NCI-H146 treated with DMSO at 0.1 percent for 48 hours (cell line): ENCODE results near the gene HP1BP3.
"Not testable (repeated sequence)": the region's sequence is repeated elsewhere in the genome, so short reads cannot be mapped to it uniquely, and the experiment has no call there.

Source experiments
- DNase-seq: peaks from one replicate; lab custom pipeline; 2025; ENCODE audit not compliant: unreplicated experiment; lab: John Stamatoyannopoulos, UW

HP1BP3 gene, protein sequence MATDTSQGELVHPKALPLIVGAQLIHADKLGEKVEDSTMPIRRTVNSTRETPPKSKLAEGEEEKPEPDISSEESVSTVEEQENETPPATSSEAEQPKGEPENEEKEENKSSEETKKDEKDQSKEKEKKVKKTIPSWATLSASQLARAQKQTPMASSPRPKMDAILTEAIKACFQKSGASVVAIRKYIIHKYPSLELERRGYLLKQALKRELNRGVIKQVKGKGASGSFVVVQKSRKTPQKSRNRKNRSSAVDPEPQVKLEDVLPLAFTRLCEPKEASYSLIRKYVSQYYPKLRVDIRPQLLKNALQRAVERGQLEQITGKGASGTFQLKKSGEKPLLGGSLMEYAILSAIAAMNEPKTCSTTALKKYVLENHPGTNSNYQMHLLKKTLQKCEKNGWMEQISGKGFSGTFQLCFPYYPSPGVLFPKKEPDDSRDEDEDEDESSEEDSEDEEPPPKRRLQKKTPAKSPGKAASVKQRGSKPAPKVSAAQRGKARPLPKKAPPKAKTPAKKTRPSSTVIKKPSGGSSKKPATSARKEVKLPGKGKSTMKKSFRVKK

GRCh38 chr1:20787029-20787839, at the start of gene HP1BP3:
HP1BP3 (minus strand) TSS chr1:20787307; CDS start chr1:20780440, 6,867 bp downstream.
- DNase-seq: peak; percentile 26

GRCh38 chr1:20836230-20836629, 49.1 kb upstream of the HP1BP3 start:
- no peak for DNase-seq

GRCh38 chr1:20834780-20835179, 47.7 kb upstream of the HP1BP3 start:
- DNase-seq: no peak

- no peak for DNase-seq
Measured at GRCh38 chr1:20834192-20834591, 47.1 kb upstream of the HP1BP3 start.

DNA sequence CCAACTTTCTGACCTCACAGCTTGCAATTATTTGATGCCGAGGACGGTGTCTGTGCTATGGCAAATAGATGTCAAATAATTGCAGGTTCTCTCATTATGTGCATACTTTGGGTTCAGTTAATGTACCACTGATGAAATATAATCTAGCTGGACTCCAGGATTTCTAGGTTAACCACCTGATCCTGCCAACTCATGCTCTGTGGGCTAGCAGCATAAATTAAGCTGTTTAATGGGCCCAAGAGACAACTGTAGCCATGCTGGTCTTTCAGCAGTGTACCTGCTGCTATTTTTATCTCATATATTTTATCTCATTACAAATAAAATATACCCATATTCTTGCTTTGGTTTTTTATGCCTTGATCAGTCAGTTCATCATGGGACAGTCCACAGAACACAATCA, 43.3 kb upstream of the HP1BP3 start:
- no peak for DNase-seq

- no peak for DNase-seq
Measured at GRCh38 chr1:20829946-20830345, 42.8 kb upstream of the HP1BP3 start.

DNA sequence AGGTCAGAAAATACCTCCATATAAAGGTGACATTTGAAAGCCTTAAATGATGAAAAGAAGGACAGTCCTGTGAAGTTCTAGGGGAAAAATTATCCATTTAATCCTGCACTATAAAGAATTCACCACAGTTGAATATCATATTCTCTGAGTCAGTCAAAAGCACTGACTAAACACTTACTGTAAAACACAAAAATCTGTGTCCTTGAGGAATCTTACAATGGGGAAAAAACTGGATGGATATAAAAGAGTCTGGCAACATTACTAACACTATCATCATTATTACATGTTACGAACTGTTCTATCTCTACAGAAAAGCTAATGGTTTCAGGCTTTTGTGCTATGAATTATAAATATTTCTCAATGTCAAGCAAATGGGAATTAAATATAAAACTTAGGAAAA, 42.4 kb upstream of the HP1BP3 start:
- DNase-seq: no peak

GRCh38 chr1:20823845-20824244, 36.7 kb upstream of the HP1BP3 start:
- DNase-seq: no peak

DNA sequence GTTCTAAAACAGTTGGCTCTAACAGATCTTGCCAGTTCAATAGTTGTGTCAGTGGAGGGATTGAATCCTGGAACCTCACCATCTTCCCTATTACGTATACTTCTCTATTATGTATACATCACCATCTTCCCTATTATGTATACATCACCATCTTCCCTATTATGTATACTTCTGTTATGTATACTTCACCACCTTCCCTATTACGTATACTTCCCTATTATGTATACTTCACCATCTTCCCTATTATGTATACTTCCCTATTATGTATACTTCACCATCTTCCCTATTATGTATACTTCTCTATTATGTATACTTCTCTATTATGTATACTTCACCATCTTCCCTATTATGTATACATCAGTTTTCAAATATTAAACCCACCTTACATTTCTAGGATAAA, 34.4 kb upstream of the HP1BP3 start:
- DNase-seq: no peak

DNA sequence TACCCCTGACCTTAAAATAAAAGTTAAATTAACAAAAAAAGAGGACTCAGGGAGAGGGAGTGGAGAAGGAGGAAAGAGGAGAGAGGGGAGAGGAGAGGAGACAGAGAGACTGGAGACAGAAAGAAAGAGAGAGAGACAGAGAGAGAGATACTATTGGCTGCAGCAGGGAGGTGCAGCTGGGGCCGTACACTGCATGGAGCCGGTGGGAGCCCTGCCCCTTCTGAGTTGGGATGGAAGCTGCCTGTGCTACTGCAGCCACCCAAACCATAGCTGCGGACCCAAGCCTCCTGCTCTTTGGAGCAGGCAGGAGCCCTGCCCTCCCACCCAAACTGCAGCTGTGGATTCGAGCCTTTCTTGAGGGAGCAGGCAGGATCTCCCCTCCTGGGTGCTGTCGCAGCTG, 32.7 kb upstream of the HP1BP3 start:
- no peak for DNase-seq

DNA sequence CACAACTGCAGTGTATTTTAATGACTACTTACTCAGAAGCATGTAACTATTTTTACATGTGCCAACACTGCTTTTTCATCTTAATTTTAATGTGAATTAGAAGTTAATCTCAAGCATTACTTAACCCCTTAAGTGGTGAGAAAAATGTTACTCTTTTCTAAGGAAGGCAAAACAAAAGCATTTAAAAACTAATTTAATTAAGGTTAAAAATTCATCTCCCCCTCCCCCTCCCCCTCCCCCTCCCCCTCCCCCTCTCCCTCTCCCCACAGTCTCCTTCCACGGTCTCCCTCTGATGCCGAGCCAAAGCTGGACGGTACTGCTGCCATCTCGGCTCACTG, 27.4 kb upstream of the HP1BP3 start:
- no peak for DNase-seq

DNA sequence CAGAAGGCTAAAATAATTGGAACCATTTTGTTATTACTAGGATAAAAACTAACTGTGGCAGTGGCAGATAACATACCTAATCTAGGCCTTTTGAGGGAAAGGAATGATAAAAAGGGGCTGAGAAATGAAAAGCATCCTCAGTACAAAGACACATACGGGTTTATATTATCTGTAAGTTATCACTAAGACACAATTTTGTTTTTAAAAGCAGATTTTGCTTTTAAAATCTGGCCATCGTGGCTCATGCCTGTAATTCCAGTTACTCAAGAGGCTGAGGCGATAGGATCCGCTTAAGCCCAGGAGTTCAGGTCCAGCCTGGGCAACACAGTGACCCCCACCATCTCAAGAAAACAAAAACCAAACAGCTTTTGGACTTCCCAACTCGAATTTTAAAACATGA, 24.8 kb upstream of the HP1BP3 start:
- no peak for DNase-seq

DNA sequence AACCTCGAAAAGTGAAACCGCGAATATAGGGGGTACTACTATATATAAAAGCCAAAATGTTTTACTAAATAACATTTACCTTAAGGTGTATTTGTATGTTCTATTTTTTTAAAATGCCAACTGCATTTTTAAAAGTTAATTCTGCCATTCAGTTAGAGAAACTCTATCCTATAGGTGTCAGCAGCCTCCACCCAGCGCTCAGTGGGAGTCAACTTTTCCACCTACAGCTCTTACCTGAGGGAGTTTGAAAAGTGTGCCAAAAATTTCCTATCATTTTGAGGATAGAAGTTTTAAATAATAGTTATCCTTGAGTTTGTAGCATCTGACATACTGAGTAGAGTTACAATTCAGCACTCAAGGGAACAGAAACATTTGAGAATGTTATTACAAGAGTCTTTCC, 6.1 kb upstream of the HP1BP3 start:
- DNase-seq: no peak

DNA sequence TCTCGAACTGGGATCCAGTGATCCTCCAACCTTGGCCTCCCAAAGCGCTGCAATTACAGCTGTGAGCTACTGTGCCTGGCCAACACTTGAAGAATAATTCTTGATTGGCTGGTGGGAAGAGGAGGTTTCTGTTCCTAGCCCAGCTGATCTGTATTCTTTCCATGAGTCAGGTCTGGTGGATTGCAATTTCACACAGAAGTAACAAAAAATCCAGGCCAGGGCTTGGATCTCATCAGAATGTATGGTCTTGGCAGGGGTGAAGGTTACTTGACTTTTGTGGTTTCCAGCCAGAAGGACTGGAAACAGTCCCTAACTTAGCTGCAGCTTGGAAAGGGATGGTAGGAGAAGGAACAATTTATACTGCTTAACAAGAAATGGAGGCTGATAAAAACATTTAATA, 5.1 kb upstream of the HP1BP3 start:
- no peak for DNase-seq

GRCh38 chr1:20790785-20791184, 3.7 kb upstream of the HP1BP3 start:
- DNase-seq: no peak

- DNase-seq: not testable (repeated sequence)
Measured at GRCh38 chr1:20789598-20789997, 2.5 kb upstream of the HP1BP3 start.

- peak; percentile 21 for DNase-seq
Measured at GRCh38 chr1:20787840-20788795, 1.0 kb upstream of the HP1BP3 start.

DNA sequence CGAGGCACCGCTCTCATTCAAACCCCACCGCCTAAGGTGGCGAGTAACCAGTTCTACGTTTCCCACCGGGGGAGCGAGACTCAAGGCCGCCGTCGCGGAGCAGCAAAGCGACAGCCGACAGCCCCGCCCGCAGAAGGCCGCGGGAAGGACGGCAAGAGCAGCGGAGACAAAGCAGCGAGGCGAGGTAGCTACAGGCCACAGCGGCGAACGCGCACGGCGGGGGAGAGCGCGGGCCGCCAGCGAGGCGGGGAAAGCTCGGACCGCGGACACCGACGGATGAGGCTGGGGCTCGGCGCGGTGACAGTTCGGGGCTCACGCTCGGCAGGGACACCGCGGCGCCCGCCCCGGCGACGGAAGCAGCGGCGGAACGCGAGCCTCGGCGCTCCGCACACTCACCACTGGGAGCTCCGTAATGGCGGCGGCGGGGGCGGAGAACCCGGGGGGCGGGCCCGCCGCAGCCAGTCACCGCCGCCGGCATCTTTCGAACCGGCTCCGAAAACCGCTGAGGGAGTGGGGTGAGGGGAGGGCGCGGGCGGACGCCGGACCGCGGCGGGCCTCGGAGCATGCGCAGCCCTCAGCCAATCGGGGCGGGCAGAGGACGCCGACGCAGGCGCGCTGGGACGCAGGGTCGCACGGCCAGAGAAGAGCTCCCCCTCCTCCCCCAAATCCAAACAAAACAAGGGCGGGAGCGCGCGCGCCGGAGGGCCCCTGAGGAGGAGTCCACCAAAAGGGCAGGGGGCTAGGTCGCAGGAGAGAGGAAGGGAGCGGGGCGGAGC, 666 bp downstream of the HP1BP3 start:
- DNase-seq: peak; percentile 84

DNA sequence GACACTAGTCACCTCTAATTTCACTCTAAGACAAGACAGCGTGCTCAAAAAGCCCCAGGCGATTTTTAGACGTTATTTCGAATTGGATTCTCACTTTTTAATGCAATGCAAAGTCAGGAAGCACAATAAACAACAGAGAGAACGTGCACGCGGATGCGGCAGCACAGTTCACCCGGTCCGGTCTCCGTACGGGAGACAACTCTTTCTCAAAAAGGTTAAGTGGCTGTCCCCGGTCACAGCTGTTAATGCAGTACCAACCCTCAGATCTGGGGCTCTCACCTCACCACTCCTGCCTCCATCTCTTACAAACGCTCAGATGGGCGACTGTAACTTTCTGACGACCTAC, 1.2 kb downstream of the HP1BP3 start:
- no peak for DNase-seq

- no peak for DNase-seq
Measured at GRCh38 chr1:20775700-20776099, 11.4 kb downstream of the HP1BP3 start.
